NCI-H2196 treated with DMSO at 0.1 percent for 48 hours (cell line): ENCODE data around the gene PLCB4.
"Not testable (repeated sequence)": the region's sequence is repeated elsewhere in the genome, so short reads cannot be mapped to it uniquely, and the experiment has no call there.

Experiments used
- DNase-seq: peaks from one replicate; lab custom pipeline; 2025; ENCODE audit not compliant: unreplicated experiment; lab: John Stamatoyannopoulos, UW

The PLCB4 gene

DNA sequence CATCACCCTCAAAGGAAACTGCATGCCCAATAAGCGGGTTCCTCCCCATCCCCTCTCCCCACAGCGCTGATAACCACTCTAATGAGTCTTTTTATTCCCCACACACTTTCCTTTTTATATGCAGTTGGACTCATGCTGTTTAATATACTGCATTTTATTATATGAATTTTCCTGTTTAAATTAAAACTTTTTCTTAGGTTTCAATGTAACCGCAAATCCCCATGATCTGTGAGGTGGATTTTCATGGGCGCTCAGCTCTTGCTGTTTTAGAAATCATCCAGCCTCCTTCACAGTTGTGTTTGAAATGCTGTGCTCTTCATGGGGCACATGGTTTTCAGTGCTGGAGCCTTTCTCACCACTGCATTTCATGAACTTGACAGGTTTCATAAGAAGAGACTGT is 280.4 kb downstream of the PLCB4 start:
- DNase-seq = no peak

DNA sequence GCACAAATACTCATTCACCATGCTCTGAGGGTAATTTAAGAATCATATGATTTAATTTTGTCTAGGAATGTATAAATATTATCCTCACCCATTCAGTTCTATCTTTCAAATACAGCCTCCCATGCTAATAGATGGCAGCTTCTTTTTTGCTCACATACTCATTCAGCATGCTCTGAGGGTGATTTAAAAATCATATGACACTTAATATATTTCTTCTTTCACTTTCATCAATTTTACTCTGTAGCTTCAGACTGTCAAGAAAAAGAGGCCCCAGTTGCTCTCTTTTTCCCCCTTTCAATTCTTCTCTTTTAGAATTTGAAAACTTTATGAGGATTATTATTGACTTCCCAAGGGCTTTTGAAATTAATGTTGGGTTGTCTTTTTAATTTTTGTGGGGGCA is 283.9 kb downstream of the PLCB4 start:
- DNase-seq = no peak

- DNase-seq = no peak
These were observed 284.5 kb downstream of the PLCB4 start for GRCh38 chr20:9353180-9353915.

- no peak for DNase-seq
These were observed 285.0 kb downstream of the PLCB4 start for GRCh38 chr20:9353916-9354276.

DNA sequence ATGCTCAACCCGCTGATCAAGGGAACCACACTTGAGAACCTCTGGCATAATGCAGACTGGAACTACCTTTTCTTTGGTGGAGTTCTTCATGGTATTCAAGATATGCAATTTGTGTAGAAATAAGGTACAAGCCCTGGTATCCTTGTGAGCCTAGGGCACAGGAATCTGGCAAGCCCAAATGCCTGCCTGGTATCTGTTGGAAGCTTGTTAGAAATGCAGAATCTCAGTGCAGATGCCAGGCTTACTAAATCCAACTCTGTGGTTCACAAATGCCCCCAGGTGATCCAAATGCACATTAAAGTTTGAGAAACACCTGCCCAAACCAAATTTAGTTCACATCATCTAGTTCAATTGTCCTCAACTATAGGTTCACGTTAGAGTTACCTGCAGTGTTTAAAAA is 285.7 kb downstream of the PLCB4 start:
- no peak for DNase-seq

GRCh38 chr20:9358001-9358400 is 289.1 kb downstream of the PLCB4 start:
- DNase-seq = no peak

GRCh38 chr20:9359561-9360308 is 290.8 kb downstream of the PLCB4 start:
- peak; percentile 12 for DNase-seq

GRCh38 chr20:9360431-9360830 is 291.5 kb downstream of the PLCB4 start:
- DNase-seq = no peak

- no peak for DNase-seq
These were observed 294.8 kb downstream of the PLCB4 start for GRCh38 chr20:9363673-9364072.

DNA sequence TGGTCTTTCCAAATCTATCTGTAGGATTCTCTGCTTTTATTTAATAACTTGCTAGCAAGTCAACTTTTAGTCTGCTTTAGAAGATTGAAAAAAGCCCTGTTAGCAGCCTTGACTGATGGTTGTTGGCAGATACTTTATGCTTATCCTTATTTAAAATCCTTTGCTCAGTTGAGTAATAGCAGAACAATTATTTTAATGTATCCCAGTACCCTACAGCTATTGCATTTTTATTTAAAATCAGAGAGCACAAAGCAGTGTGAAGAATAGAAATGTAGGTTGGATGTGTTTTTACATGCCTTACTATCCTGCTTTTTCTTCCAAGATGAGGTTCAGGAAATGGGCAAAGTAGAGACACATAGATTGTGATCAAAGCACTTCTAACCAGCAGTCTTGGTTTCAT is 298.4 kb downstream of the PLCB4 start:
- DNase-seq = no peak

- no peak for DNase-seq
These were observed 298.9 kb downstream of the PLCB4 start for GRCh38 chr20:9367746-9368145.

- no peak for DNase-seq
These were observed 300.0 kb downstream of the PLCB4 start for GRCh38 chr20:9368893-9369292.

- DNase-seq = no peak
These were observed 300.7 kb downstream of the PLCB4 start for GRCh38 chr20:9369557-9369956.

DNA sequence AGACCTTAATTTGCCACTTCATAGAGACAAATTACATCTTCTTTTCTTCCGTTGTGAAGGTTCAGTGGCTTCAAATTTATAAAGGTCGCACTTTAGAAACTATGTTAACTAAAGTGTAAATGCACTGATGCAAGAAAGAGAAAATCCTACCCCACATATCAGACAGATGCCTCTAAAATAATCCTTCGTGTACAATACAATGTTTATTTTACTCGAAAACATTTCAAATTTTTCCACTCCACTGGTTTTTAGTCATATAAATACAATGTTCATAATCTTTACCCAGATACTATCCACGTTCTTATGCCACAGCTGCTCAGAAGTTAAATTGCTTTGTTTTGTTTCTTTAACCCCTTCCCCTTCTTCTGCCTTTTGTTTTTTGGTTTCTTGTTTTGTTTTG is 305.2 kb downstream of the PLCB4 start:
- no peak for DNase-seq

DNA sequence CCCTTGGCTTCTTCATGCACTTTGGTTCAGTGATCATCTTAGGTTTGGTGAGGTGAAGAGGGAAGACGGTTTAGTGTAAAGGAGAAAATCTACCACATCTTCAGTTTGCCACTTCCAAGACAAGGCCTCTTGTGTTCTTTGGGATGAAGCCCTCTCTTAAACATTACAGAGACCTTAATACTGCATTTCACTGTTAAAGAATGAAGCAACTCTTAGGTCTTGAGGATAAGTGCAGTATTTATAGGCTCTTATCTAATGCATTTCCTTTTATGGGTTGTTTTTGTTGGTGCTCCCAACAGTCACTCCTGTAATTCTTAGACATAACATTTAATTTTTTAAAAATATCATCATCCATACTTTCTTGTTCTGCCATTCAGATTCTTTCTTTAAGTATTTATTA is 305.6 kb downstream of the PLCB4 start:
- no peak for DNase-seq

GRCh38 chr20:9375221-9375681 is 306.4 kb downstream of the PLCB4 start:
- DNase-seq = no peak

DNA sequence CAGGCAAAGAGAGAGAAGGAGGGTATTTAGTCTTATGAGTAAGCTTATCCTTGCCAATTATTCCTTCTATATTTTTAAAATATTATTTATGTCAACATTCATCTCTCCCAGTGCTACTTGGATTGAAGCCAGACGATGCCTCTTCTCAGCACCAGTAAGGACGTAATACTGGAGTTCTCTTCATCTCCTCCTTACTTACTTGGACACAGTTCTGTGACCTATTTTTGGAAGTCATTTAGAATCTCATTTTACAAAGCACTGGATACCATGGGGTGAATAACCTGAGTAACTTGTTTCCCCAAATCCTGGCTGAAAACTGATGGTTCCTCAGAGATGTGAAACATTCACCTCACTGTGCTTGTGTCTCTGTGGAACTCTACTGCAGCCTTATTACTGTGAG is 308.1 kb downstream of the PLCB4 start:
- DNase-seq = no peak

DNA sequence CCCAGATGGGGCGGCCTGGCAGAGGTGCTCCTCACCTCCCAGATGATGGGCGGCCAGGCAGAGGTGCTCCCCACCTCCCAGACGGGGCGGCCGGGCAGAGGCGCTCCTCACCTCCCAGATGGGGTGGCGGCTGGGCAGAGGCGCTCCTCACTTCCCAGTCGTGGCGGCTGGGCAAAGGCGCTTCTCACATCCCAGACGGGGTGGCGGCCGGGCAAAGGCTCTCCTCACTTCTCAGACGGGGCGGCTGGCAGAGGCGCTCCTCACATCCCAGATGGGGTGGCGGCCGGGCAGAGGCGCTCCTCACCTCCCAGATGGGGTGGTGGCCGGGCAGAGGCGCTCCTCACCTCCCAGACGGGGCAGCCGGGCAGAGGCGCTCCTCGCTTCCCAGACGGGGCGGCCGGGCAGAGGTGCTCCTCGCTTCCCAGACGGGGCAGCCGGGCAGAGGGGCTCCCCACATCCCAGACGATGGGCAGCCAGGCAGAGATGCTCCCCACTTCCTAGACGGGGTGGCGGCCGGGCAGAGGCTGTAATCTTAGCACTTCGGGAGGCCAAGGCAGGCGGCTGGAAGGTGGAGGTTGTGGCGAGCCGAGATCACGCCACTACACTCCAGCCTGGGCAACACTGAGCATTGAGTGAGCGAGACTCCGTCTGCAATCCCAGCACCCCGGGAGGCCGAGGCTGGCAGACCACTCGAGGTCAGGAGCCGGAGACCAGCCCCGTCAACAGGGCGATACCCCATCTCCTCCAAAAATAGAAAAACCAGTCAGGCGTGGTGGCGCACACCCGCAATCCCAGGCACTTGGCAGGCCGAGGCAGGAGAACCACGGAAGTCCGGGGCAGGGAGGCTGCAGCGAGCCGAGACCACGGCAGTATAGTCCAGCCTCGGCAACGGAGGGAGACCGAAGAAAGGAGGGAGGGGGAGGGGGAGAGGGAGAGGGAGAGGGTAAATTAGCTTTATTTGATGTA is 316.7 kb downstream of the PLCB4 start:
- DNase-seq = not testable (repeated sequence)

- no peak for DNase-seq
These were observed 319.4 kb downstream of the PLCB4 start for GRCh38 chr20:9388160-9388812.

DNA sequence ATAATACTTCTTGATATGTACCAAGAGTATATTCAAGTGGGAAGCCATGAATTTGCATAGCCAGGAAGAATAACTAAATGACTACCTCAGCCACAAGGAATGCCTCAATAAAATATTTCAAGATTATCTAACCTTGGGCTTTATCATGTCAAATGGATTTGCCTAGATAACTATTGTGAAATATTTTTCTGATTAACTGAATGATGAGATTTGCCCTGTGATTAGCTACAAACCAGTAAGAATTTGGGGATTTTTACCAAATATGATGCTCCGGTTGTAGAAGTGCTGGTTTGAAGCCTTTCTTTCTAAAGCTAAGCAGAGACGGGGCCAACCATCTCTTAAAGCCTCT is 319.9 kb downstream of the PLCB4 start:
- DNase-seq = no peak

GRCh38 chr20:9389346-9389745 is 320.5 kb downstream of the PLCB4 start:
- no peak for DNase-seq
